GM23338 (cell line): ENCODE data around the gene ZNF497. TPM values are rescaled to one million over a fixed set of nuclear protein-coding genes. Genes with fewer than 3 reads are reported as not detected.

Experiments used
- ATAC-seq: fragments of 200-7000 bp; cut with Tn5 transposase; 3 replicates; pipeline ENCODE4 v1.9.1; 2020
- DNase-seq: peaks from one replicate; pipeline ENCODE4 v3.0.0-alpha.2; 2015; ENCODE audit warnings: low spot score
- H2AFZ ChIP-seq: fragments of 200-600 bp; sonication (generic); 2 replicates; pipeline ENCODE4 v1.8.0; 2016; ENCODE audit warnings: antibody characterized with exemption, mild to moderate bottlenecking, moderate library complexity
- H3F3A ChIP-seq: fragments of 200-600 bp; sonication (generic); replicated peaks from 2 replicates; pipeline ENCODE4 v1.8.0; 2017; ENCODE audit warnings: antibody characterized with exemption, mixed run types, low read depth
- H3K27ac ChIP-seq: fragments of 200-600 bp; sonication (generic); 2 replicates; pipeline ENCODE4 v1.6.1; 2016; ENCODE audit warnings: low read depth
- H3K27me3 ChIP-seq: fragments of 200-600 bp; sonication (generic); 2 replicates; pipeline ENCODE4 v1.8.0; 2016; ENCODE audit warnings: mild to moderate bottlenecking, mixed run types, moderate library complexity; ENCODE audit not compliant: insufficient read depth
- H3K36me3 ChIP-seq: fragments of 200-600 bp; sonication (generic); 2 replicates; pipeline ENCODE4 v1.8.0; 2016; ENCODE audit warnings: mild to moderate bottlenecking; ENCODE audit not compliant: insufficient read depth
- H3K4me1 ChIP-seq: fragments of 200-600 bp; sonication (generic); 2 replicates; pipeline ENCODE4 v1.8.0; 2016; ENCODE audit warnings: mild to moderate bottlenecking, moderate library complexity; ENCODE audit not compliant: insufficient read depth
- H3K4me2 ChIP-seq: fragments of 200-600 bp; sonication (generic); 2 replicates; pipeline ENCODE4 v1.7.1; 2017; ENCODE audit warnings: mixed run types
- H3K4me3 ChIP-seq: fragments of 200-600 bp; sonication (generic); 2 replicates; pipeline ENCODE4 v1.6.1; 2016; ENCODE audit warnings: mixed run types
- H3K79me2 ChIP-seq: fragments of 200-600 bp; sonication (generic); replicated peaks from 2 replicates; pipeline ENCODE4 v1.8.0; 2017; ENCODE audit warnings: mild to moderate bottlenecking; ENCODE audit not compliant: insufficient read depth
- H3K9me2 ChIP-seq: fragments of 200-600 bp; sonication (generic); 2 replicates; pipeline ENCODE4 v1.8.0; 2017; ENCODE audit not compliant: insufficient read depth
- H4K20me1 ChIP-seq: fragments of 200-600 bp; sonication (generic); replicated peaks from 2 replicates; pipeline ENCODE4 v1.8.0; 2017; ENCODE audit warnings: mild to moderate bottlenecking; ENCODE audit not compliant: insufficient read depth
- H3K27ac Mint-ChIP-seq: 2 replicates; pipeline ENCODE4 v1.8.0; 2020; ENCODE audit warnings: inconsistent platforms, mild to moderate bottlenecking, moderate library complexity, mixed read lengths
- H3K27me3 Mint-ChIP-seq: 3 replicates; pipeline ENCODE4 v1.8.0; 2022; ENCODE audit warnings: low read depth, mild to moderate bottlenecking, moderate library complexity, mixed read lengths, inconsistent platforms; ENCODE audit not compliant: insufficient read depth, poor library complexity
- H3K36me3 Mint-ChIP-seq: 3 replicates; pipeline ENCODE4 v1.8.0; 2021; ENCODE audit warnings: low read depth, mild to moderate bottlenecking, inconsistent platforms, moderate library complexity, mixed read lengths
- H3K4me1 Mint-ChIP-seq: 3 replicates; pipeline ENCODE4 v1.8.0; 2020; ENCODE audit warnings: mild to moderate bottlenecking, inconsistent platforms, mixed read lengths
- H3K4me3 Mint-ChIP-seq: 3 replicates; pipeline ENCODE4 v1.8.0; 2021; ENCODE audit warnings: moderate library complexity, mild to moderate bottlenecking, inconsistent platforms, mixed read lengths
- H3K9me3 Mint-ChIP-seq: 3 replicates; pipeline ENCODE4 v1.8.0; 2020; ENCODE audit warnings: moderate library complexity, mild to moderate bottlenecking, inconsistent platforms, mixed read lengths
- CREB1 ChIP-seq: fragments of 250-450 bp; sonication (Bioruptor Pico); IDR thresholded peaks from 2 replicates; pipeline ENCODE4 v1.5.0; 2020; ENCODE audit warnings: low read depth, mild to moderate bottlenecking, moderate library complexity
- EZH2 ChIP-seq: fragments of 200-600 bp; sonication (generic); IDR thresholded peaks from one replicate; pipeline ENCODE4 v1.8.0; 2017; ENCODE audit warnings: antibody characterized with exemption, mild to moderate bottlenecking, low read depth; ENCODE audit not compliant: unreplicated experiment
- EZH2phosphoT487 ChIP-seq: fragments of 200-600 bp; sonication (generic); IDR thresholded peaks from one replicate; pipeline ENCODE4 v1.8.1; 2018; ENCODE audit warnings: antibody characterized with exemption; ENCODE audit not compliant: unreplicated experiment
- JUNB ChIP-seq: IDR thresholded peaks from one replicate; pipeline ENCODE4 v1.6.1; 2016; ENCODE audit warnings: antibody characterized with exemption; ENCODE audit not compliant: unreplicated experiment
- NANOG ChIP-seq: IDR thresholded peaks from 2 replicates; pipeline ENCODE4 v1.6.1; 2016; ENCODE audit warnings: antibody characterized with exemption, borderline replicate concordance
- POLR2AphosphoS5 ChIP-seq: IDR thresholded peaks from 2 replicates; pipeline ENCODE4 v1.6.1; 2016; ENCODE audit warnings: antibody characterized with exemption, low read depth
- ZNF114 ChIP-seq: fragments of 250-450 bp; sonication (Bioruptor Pico); IDR thresholded peaks from 2 replicates; pipeline ENCODE4 v1.5.0; 2020; ENCODE audit warnings: mild to moderate bottlenecking, moderate library complexity
- polyA plus RNA-seq: library from polyadenylated mRNA; unstranded; fragments of >200 nt; fragmentation: Nextera tagmentation; extraction: Ambion mirVana; gene quantifications from 2 replicates; pipeline ENCODE4 v1.2.1, GENCODE V29; 2016
- total RNA-seq: library from RNA; depleted of rRNA; stranded (reverse); fragments of >200 nt; shearing (Covaris generic); gene quantifications from 2 replicates; pipeline ENCODE4 v1.2.3, GENCODE V29; 2014
- TF ChIP-seq, protein P1 (sequence below): IDR thresholded peaks from 2 replicates; pipeline ENCODE4 v1.6.1; 2016; ENCODE audit warnings: antibody characterized with exemption
- TF ChIP-seq, protein P2 (sequence below): IDR thresholded peaks from one replicate; pipeline ENCODE4 v1.6.1; 2018; ENCODE audit warnings: antibody characterized with exemption; ENCODE audit not compliant: unreplicated experiment

ZNF497 gene
- total and polyA plus RNA-seq, 2 experiments from 2014 or later = 0.44 to 2.0 TPM

DNA sequence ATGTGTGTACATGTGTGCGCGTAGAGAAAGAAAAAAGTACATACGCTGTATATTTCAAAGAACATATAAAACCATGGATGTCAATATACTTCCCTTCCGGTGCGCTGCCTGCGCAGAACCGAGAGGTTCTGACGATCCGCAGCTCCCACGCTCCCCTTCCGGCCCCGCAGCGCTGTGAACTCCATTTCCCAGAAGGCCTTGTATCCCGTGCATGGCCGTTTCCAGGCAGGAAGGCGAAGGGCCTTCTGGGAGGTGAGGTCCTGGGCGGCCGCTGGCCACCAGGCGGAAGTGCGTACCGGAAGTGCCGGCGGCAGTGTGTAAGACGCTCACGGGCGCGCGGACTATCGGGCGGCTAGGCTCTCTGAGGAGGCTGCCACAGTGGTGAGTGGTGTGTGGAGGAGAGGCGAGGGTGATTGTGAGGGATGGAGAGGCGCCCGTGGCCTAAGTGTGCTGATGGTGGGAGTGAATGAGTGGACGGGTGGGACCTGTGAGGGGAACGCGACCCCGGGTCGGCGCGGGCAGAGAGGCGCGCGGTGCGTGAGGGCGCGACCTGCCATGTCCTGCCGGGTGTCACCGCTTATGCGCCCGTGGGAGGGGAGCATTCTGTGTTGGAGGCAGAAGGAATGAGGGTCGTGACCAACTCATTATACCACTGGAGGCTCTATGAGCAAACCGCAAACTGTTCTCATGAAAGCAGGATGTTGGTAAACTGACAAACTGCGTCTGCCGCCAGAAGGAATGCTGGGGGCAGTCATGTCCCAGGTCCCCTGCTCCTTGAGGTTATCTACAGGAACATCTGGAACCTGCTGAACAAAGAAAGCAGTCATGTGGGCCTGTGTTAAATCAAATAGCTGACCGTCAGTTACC is 57.3 kb downstream of the ZNF497 start, which contains the start of gene ERVK3-1:
TSS of gene ERVK3-1 (plus strand) at position 313 of the 867 bp plus-strand sequence. CDS start 6,792 bp downstream, outside the sequence.
- Histone ChIP-seq H3K27me3 (no peaks in the 10 kb centered on the region), H2AFZ (peak within 1 kb of the TSS; percentile 82), H3K4me3 (peak within 1 kb of the TSS; percentile 71), H3K9me2 (no peaks in the 10 kb centered on the region), H3F3A (peaks cover 8% of the 10 kb centered on the region; the same call in 1 of the 2 replicates), H4K20me1 (peaks cover 25% of the 10 kb centered on the region), H3K27ac (peak within 1 kb of the TSS; percentile 9; the same call in 1 of the 2 replicates), H3K79me2 (peaks cover 15% of the 10 kb centered on the region), H3K4me1 (peaks cover 6% of the 10 kb centered on the region; the same call in 1 of the 2 replicates), H3K4me2 (peak within 1 kb of the TSS; percentile 85), H3K36me3 (0 out of 2 replicates have a peak, but pooled peaks cover 3% of the 10 kb centered on the region)
- no peaks in the 10 kb centered on the region for H3K9me3 Mint-ChIP-seq
- ATAC-seq = peak; percentile 98
- H3K4me1 Mint-ChIP-seq = peaks cover 13% of the 10 kb centered on the region
- H3K27ac Mint-ChIP-seq = peak within 1 kb of the TSS; percentile 97
- peaks cover 48% of the 10 kb centered on the region for H3K36me3 Mint-ChIP-seq
- H3K4me3 Mint-ChIP-seq = peak within 1 kb of the TSS; percentile 97
- TF ChIP-seq CREB1 (CRISPR knock-in tag) (peak; percentile 70), NANOG (no peak), POLR2AphosphoS5 (peak; percentile 99)
- TF ChIP-seq, protein P1, sequence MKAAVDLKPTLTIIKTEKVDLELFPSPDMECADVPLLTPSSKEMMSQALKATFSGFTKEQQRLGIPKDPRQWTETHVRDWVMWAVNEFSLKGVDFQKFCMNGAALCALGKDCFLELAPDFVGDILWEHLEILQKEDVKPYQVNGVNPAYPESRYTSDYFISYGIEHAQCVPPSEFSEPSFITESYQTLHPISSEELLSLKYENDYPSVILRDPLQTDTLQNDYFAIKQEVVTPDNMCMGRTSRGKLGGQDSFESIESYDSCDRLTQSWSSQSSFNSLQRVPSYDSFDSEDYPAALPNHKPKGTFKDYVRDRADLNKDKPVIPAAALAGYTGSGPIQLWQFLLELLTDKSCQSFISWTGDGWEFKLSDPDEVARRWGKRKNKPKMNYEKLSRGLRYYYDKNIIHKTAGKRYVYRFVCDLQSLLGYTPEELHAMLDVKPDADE = peak; percentile 99
- H3K27me3 Mint-ChIP-seq = peaks cover 6% of the 10 kb centered on the region
- DNase-seq = peak; percentile 99

DNA sequence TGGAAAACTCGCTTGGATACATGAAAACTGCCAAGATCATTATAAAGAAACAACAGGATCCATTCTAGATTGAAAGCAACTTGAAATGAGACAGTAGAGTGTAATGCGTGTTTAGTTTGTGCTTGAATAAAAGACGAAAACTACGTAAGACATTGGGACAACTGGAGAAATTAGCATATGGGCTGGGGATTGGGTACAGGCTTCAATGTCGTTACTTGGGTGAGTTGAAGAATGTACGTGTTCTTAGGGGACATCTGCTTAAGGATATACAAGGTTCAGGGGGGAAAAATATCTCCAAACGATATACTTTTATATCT is 57.8 kb downstream of the ZNF497 start:
- H3K4me1 ChIP-seq = peaks cover 6% of the 10 kb centered on the region; the same call in 1 of the 2 replicates
- 0 out of 2 replicates have a peak, but pooled peaks cover 3% of the 10 kb centered on the region for H3K36me3 ChIP-seq
- H3K79me2 ChIP-seq = peaks cover 20% of the 10 kb centered on the region
- Mint-ChIP-seq H3K36me3 (peaks cover 54% of the 10 kb centered on the region), H3K9me3 (no peaks in the 10 kb centered on the region), H3K4me3 (peak overlapping the region; percentile 97), H3K27me3 (peaks cover 3% of the 10 kb centered on the region), H3K27ac (peak overlapping the region; percentile 30), H3K4me1 (peaks cover 13% of the 10 kb centered on the region; the same call in 2 of the 3 replicates)
- peaks cover 31% of the 10 kb centered on the region for H4K20me1 ChIP-seq
- H3K4me2 ChIP-seq = peak overlapping the region; percentile 65
- no peak overlapping the region for H3K27ac ChIP-seq
- ATAC-seq (peak; percentile 51), DNase-seq (peak; percentile 52)
- peaks cover 12% of the 10 kb centered on the region; the same call in 1 of the 2 replicates for H3F3A ChIP-seq
- H2AFZ ChIP-seq = no peak overlapping the region
- H3K27me3 ChIP-seq = no peaks in the 10 kb centered on the region
- H3K4me3 ChIP-seq = peak overlapping the region; percentile 71
- no peaks in the 10 kb centered on the region for H3K9me2 ChIP-seq
- TF ChIP-seq EZH2phosphoT487 = no peak
- TF ChIP-seq POLR2AphosphoS5 = no peak
- TF ChIP-seq JUNB = no peak
- TF ChIP-seq EZH2 = no peak
- no peak for TF ChIP-seq NANOG
- no peak for TF ChIP-seq ZNF114
- TF ChIP-seq, protein P2, sequence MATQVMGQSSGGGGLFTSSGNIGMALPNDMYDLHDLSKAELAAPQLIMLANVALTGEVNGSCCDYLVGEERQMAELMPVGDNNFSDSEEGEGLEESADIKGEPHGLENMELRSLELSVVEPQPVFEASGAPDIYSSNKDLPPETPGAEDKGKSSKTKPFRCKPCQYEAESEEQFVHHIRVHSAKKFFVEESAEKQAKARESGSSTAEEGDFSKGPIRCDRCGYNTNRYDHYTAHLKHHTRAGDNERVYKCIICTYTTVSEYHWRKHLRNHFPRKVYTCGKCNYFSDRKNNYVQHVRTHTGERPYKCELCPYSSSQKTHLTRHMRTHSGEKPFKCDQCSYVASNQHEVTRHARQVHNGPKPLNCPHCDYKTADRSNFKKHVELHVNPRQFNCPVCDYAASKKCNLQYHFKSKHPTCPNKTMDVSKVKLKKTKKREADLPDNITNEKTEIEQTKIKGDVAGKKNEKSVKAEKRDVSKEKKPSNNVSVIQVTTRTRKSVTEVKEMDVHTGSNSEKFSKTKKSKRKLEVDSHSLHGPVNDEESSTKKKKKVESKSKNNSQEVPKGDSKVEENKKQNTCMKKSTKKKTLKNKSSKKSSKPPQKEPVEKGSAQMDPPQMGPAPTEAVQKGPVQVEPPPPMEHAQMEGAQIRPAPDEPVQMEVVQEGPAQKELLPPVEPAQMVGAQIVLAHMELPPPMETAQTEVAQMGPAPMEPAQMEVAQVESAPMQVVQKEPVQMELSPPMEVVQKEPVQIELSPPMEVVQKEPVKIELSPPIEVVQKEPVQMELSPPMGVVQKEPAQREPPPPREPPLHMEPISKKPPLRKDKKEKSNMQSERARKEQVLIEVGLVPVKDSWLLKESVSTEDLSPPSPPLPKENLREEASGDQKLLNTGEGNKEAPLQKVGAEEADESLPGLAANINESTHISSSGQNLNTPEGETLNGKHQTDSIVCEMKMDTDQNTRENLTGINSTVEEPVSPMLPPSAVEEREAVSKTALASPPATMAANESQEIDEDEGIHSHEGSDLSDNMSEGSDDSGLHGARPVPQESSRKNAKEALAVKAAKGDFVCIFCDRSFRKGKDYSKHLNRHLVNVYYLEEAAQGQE = no peak
